ENCODE data around the gene CCDC3.

DNA sequence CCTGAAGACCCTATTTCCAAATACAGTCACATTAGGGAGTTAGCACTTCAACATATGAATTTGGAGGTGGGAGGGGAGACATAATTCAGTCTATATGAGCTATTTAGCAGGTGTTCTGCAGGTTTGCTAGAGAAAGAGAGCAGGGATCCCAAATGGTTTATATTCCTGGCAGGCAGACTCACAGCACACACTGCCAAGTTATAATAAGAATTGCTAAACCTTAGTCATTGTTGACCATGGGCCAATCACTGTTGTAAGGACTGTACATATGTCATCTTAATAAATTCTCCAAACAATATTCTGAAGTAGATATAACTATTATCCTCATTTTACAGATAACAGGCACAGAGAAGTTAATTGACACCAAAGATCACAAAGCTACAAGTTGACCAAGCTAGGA lies 1.5 kb upstream of the CCDC3 start:
- no peak for TF ChIP-seq LEF1 (IDR thresholded peaks at IDR 0.05; ENCODE audit: borderline replicate concordance)
- no peak for TF ChIP-seq FOXM1 (IDR thresholded peaks at IDR 0.05; ENCODE audit: borderline replicate concordance)
- TF ChIP-seq ELF4 (IDR thresholded peaks at IDR 0.05), result no peak
- no peak for TF ChIP-seq FOXK2 (IDR thresholded peaks at IDR 0.05)
- TF ChIP-seq NFRKB (IDR thresholded peaks at IDR 0.05), result no peak
- no peak for TF ChIP-seq SP1 (IDR thresholded peaks at IDR 0.05)
- no peak for TF ChIP-seq BHLHE40 (IDR thresholded peaks at IDR 0.05; ENCODE audit: borderline replicate concordance)
- TF ChIP-seq PKNOX1 (IDR thresholded peaks at IDR 0.05), result no peak

All from HEK293T (cell line).